Spinal cord (tissue), 10 donors: ENCODE data around the gene DIP2C. TPM values are rescaled to one million over a fixed set of nuclear protein-coding genes. Genes with fewer than 3 reads are reported as not detected.
A peak's percentile ranks its signal among the peaks of the same experiment; 100 is the strongest.
"Not testable (repeated sequence)": the region's sequence is repeated elsewhere in the genome, so short reads cannot be mapped to it uniquely, and the experiment has no call there.

Source experiments
- DNase-seq, 6 donors: peaks; one replicate each; pipeline versions ENCODE4 v3.0.0 to v3.0.0-alpha.2; 2013 to 2015; ENCODE audit warnings: low spot score in 6 of 6, low read depth in 4 of 6
- H3K27ac ChIP-seq: one replicate; pipeline ENCODE4 v1.5.1; 2013; ENCODE audit warnings: low read depth, low read length, control low read depth
- H3K27me3 ChIP-seq: one replicate; pipeline ENCODE4 v1.6.1; 2013; ENCODE audit warnings: low read length; ENCODE audit not compliant: control insufficient read depth, insufficient read depth
- H3K36me3 ChIP-seq: one replicate; pipeline ENCODE4 v1.6.1; 2013; ENCODE audit warnings: low read length; ENCODE audit not compliant: control insufficient read depth, insufficient read depth
- H3K4me1 ChIP-seq: one replicate; pipeline ENCODE4 v1.6.1; 2013; ENCODE audit warnings: low read length; ENCODE audit not compliant: control insufficient read depth, insufficient read depth
- H3K4me3 ChIP-seq: one replicate; pipeline ENCODE4 v1.5.1; 2013; ENCODE audit warnings: low read depth, low read length, control low read depth
- H3K9me3 ChIP-seq: one replicate; pipeline ENCODE4 v1.6.1; 2013; ENCODE audit warnings: low read length; ENCODE audit not compliant: control insufficient read depth, insufficient read depth
- WGBS: methylation state at CpG from one replicate; pipeline ENCODE4 v1.1.5; 2013; ENCODE audit warnings: missing lambda C conversion rate; ENCODE audit not compliant: insufficient coverage; 5-methylcytosine and 5-hydroxymethylcytosine counted together
- polyA plus RNA-seq, 2 donors: library from polyadenylated mRNA; unstranded; fragments of 120-200 nt; gene quantifications; one replicate each; pipeline ENCODE4 v1.2.1, GENCODE V29; 2013; ENCODE audit not compliant: insufficient read length in 2 of 2
- total RNA-seq, 2 donors: library from RNA; depleted of rRNA in 1 of 2; stranded (reverse); fragments of 120-200 nt in 1 of 2; fragments of >200 nt in 1 of 2; gene quantifications; one replicate each; pipeline versions ENCODE4 v1.2.3 to v1.2.4, GENCODE V29; 2013 to 2014
- donor health status: healthy.

The DIP2C gene
- total and polyA plus RNA-seq, 4 donors, result 15.4 to 36.3 (median 29.3) TPM

DNA sequence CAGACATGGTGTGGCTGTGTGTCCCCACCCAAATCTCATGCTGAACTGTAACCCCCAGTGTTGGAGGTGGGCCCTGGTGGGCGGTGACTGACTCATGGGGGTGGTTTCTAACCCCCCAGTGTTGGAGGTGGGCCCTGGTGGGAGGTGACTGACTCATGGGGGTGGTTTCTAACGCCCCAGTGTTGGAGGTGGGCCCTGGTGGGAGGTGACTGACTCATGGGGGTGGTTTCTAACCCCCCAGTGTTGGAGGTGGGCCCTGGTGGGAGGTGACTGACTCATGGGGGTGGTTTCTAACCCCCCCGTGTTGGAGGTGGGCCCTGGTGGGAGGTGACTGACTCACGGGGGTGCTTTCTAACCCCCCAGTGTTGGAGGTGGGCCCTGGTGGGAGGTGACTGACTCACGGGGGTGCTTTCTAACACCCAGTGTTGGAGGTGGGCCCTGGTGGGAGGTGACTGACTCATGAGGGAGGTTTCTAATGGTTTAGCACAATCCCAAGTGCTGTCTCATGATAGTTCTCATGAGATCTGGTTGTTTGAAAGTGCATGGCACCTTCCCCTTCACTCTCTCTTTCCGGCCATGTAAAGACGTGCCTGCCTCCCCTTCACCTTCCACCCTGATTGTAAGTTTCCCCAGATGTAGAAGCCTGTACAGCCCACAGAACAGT lies 78.7 kb downstream of the DIP2C start:
- WGBS, result 76% methylated on average over 5 of the region's 7 CpGs
- H3K27ac ChIP-seq, H3K27me3 ChIP-seq, H3K36me3 ChIP-seq, DNase-seq, H3K9me3 ChIP-seq, H3K4me3 ChIP-seq: not testable (repeated sequence)
- H3K4me1 ChIP-seq, result peaks cover 58% of the 10 kb centered on the region

DNA sequence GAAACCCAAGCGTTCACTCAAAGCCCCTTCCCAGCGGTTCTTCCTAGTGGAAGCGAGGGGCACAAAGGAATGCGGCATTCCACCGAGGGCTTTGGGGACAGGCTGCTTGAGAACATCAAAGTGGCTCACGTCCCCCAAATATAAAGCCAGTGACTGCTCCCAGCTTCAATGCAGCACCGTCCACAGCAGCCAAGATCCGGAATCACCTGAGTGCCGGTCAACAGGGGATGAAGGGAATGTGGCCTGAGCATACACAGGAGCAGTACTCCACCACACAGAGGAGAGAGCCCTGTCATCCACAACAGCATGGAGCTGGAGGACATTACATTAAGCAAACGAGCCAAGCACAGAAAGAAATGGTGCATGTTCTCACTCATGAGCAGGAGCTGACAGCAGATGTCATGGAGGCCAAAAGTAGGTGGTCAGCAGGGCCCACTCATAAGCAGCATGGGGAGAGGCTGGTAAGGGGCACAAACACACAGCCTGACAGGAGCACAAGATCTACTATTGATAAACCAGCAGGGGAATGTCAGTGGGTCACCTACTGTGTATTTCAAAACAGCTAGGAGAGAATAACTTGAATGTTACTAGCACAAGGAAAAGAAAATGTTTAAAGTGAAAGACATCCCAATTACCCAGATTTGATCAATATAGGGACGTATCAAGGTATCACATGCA lies 79.5 kb downstream of the DIP2C start:
- no peak overlapping the region for H3K4me3 ChIP-seq
- no peak for DNase-seq
- no peaks in the 10 kb centered on the region for H3K9me3 ChIP-seq
- WGBS, result 41% methylated on average over 7 of the region's 11 CpGs
- no peaks in the 10 kb centered on the region for H3K27me3 ChIP-seq
- peaks cover 53% of the 10 kb centered on the region for H3K4me1 ChIP-seq
- H3K27ac ChIP-seq, result no peak overlapping the region
- H3K36me3 ChIP-seq, result no peaks in the 10 kb centered on the region

GRCh38 chr10:609262-609658 lies 80.2 kb downstream of the DIP2C start:
- Histone ChIP-seq H3K4me3 (no peak overlapping the region), H3K4me1 (peaks cover 49% of the 10 kb centered on the region), H3K9me3 (no peaks in the 10 kb centered on the region), H3K27me3 (no peaks in the 10 kb centered on the region), H3K27ac (no peak overlapping the region), H3K36me3 (no peaks in the 10 kb centered on the region)
- DNase-seq, result no peak

- H3K36me3 ChIP-seq, result no peaks in the 10 kb centered on the region
- no peaks in the 10 kb centered on the region for H3K9me3 ChIP-seq
- H3K4me3 ChIP-seq, result no peak overlapping the region
- WGBS, result no CpG with 5 or more reads among the region's 5 CpGs
- H3K27me3 ChIP-seq, result no peaks in the 10 kb centered on the region
- no peak for DNase-seq
- no peak overlapping the region for H3K27ac ChIP-seq
- H3K4me1 ChIP-seq, result peaks cover 43% of the 10 kb centered on the region
Measured at GRCh38 chr10:608331-609261, 80.9 kb downstream of the DIP2C start.

DNA sequence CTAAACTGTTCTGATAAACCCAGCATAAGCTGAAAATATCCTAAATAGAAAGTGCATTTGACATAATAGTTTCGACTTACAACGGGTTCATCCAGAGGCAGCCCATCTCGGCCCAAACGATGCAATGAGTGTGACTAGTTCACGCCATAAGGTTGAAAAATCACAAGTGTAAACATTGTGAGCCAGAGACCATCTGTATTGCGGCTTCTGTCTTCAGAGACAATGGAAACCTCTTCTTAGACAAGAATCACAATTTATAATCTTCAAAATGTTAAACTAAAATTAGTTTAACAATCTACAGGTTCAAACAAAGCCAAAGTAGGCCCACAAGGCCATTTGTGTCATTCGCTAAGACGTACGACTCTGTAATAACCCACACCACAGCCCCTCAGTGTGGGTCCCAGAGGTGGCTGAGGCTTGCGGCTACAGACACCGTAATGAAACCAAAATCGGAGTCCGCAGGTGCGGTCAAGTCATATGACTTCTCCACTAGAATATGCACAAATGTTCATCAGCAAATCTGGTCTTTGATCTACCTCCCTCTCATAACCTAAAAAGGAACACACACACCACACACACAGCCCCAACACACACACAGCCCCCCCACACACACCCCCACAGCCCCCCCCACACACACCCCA lies 81.8 kb downstream of the DIP2C start:
- no peaks in the 10 kb centered on the region for H3K9me3 ChIP-seq
- H3K4me3 ChIP-seq, result no peak overlapping the region
- H3K27me3 ChIP-seq, result no peaks in the 10 kb centered on the region
- DNase-seq, result peak in 1 of 6 donors; percentile 74
- peaks cover 33% of the 10 kb centered on the region for H3K4me1 ChIP-seq
- WGBS, result 68% methylated on average over 13 of the region's 14 CpGs
- H3K27ac ChIP-seq, result no peak overlapping the region
- no peaks in the 10 kb centered on the region for H3K36me3 ChIP-seq

DNA sequence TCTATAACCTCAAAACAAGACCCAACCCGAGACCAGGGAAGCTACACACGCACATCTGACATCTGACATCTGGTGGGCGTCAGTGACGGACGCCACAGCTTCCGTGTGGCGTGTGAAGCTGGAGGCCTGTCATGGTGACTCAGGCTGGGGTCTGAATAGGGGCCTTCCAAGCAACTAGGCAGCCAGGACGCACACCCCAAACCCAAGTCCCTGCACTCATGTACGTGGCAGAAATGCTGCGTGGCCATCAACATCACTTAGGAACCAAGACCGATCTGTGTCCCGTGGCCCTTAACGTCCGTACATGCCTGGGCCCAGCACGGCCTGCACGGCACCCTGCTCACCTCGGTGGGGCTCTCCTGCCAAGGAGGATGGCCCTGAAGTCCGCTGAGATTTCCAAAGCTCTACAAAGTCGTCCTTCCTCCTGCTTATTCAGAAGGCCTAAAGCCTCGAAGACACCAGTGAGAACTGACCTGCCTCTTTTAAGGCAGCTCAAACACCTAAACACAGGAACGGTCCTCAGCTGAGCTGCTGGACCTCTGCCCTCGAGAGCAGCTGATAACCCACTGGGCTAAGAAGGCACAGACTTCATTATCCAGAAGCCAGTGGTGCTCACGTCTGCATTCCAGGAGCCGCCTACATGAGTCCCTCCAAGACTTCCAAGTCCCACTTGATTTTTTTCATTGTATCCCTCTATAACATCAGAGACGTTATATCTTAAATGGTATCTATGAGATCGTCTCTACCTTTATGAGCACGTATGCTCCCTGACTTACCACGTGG lies 82.5 kb downstream of the DIP2C start:
- Histone ChIP-seq H3K27me3 (no peaks in the 10 kb centered on the region), H3K36me3 (no peaks in the 10 kb centered on the region), H3K9me3 (no peaks in the 10 kb centered on the region), H3K27ac (no peak overlapping the region), H3K4me1 (peaks cover 30% of the 10 kb centered on the region), H3K4me3 (no peak overlapping the region)
- DNase-seq, result no peak
- WGBS, result 96% methylated on average over 23 of the region's 28 CpGs

- DNase-seq, result no peak
- no peak overlapping the region for H3K27ac ChIP-seq
- H3K9me3 ChIP-seq, result no peaks in the 10 kb centered on the region
- peaks cover 31% of the 10 kb centered on the region for H3K4me1 ChIP-seq
- no peaks in the 10 kb centered on the region for H3K36me3 ChIP-seq
- WGBS, result 86% methylated on average over 24 of the region's 25 CpGs
- H3K4me3 ChIP-seq, result no peak overlapping the region
- H3K27me3 ChIP-seq, result no peaks in the 10 kb centered on the region
Measured at GRCh38 chr10:605632-606325, 83.7 kb downstream of the DIP2C start.

DNA sequence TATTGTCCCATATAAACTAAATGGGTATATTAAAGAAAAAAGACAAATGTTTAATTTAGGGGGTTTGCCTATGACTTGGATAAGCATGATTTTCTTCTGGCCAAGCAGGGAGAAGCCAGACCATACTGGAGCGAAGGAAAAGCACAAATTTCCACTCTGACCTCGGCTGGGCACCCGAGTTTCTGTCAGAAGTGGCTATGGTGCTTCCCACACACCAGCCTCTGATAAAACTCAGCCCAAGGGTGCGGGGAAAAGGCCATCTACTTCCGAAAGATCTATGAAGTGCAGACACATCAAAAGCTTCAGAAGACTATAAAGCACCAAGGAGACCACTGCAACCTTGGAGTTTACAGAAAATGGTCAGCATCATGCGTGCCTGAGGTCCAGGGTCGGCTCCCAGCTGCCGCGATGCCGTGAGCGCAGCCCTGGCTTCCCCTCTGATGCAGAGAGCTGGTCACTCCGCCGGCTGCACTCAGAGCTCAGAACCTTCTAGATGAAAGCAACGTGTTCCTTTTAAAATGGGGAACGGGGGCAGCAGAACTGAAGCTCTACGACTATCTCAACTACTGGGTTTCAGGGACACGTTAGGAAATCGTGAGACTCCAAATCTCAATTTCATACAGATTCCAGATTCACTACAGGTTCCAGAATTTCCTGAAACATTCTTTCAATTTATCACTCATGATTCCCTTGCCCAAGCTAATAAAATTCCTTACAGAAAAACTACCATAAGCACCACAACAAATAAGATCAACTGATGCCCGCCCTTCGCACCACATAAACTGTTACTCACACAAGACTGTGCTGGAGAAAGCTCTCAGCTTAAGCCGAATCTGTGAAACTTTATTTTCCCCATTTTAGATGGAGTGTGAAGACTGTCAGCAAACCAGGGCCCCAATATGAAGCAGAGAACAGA lies 84.5 kb downstream of the DIP2C start:
- H3K27me3 ChIP-seq, result no peaks in the 10 kb centered on the region
- WGBS, result 85% methylated on average over 17 of the region's 21 CpGs
- H3K36me3 ChIP-seq, result no peaks in the 10 kb centered on the region
- no peak overlapping the region for H3K27ac ChIP-seq
- no peaks in the 10 kb centered on the region for H3K9me3 ChIP-seq
- H3K4me1 ChIP-seq, result peaks cover 35% of the 10 kb centered on the region
- H3K4me3 ChIP-seq, result no peak overlapping the region
- DNase-seq, result no peak
